OCI-LY1 (cell line): ENCODE measurements around the gene CARD10.

Experiments
- H2AFZ ChIP-seq: fragments of 200-600 bp; sonication (generic), shearing (Covaris generic); 2 replicates; pipeline ENCODE4 v1.6.0; 2014; ENCODE audit warnings: antibody characterized with exemption, mild to moderate bottlenecking, low read length
- H3F3A ChIP-seq: fragments of 200-600 bp; sonication (generic), shearing (Covaris generic); 2 replicates; pipeline ENCODE4 v1.6.0; 2014; ENCODE audit warnings: mild to moderate bottlenecking, antibody characterized with exemption, low read length, moderate library complexity; ENCODE audit not compliant: insufficient read depth
- H3K27ac ChIP-seq: fragments of 200-600 bp; sonication (generic); 2 replicates; pipeline ENCODE4 v1.5.1; 2014; ENCODE audit warnings: low read length, mixed run types, mild to moderate bottlenecking, low read depth; ENCODE audit not compliant: poor library complexity, severe bottlenecking
- H3K27me3 ChIP-seq: fragments of 200-600 bp; sonication (generic); 2 replicates; pipeline ENCODE4 v1.6.0; 2014; ENCODE audit warnings: antibody characterized with exemption, mild to moderate bottlenecking, low read length, moderate library complexity; ENCODE audit not compliant: insufficient read depth
- H3K36me3 ChIP-seq: fragments of 200-600 bp; sonication (generic); 2 replicates; pipeline ENCODE4 v1.6.1; 2014; ENCODE audit warnings: mild to moderate bottlenecking, antibody characterized with exemption, low read length, moderate library complexity, mixed read lengths; ENCODE audit not compliant: insufficient read depth
- H3K4me1 ChIP-seq: fragments of 200-600 bp; sonication (generic); 2 replicates; pipeline ENCODE4 v1.5.1; 2014; ENCODE audit warnings: mild to moderate bottlenecking, low read length, moderate library complexity; ENCODE audit not compliant: insufficient read depth, severe bottlenecking
- H3K4me2 ChIP-seq: fragments of 200-600 bp; sonication (generic), shearing (Covaris generic); 2 replicates; pipeline ENCODE4 v1.6.1; 2014; ENCODE audit warnings: low read length
- H3K4me3 ChIP-seq: fragments of 200-600 bp; sonication (generic); 2 replicates; pipeline ENCODE4 v1.5.1; 2014; ENCODE audit warnings: low read length, low read depth, mild to moderate bottlenecking, mixed read lengths; ENCODE audit not compliant: poor library complexity, severe bottlenecking
- H3K79me2 ChIP-seq: fragments of 200-600 bp; shearing (Covaris generic); 2 replicates; pipeline ENCODE4 v1.6.1; 2016; ENCODE audit warnings: mixed run types, low read length, mixed read lengths; ENCODE audit not compliant: insufficient read depth
- H3K9ac ChIP-seq: fragments of 200-600 bp; sonication (generic), shearing (Covaris generic); 2 replicates; pipeline ENCODE4 v1.6.1; 2014; ENCODE audit warnings: mild to moderate bottlenecking, low read length, mixed read lengths
- H3K9me2 ChIP-seq: fragments of 200-600 bp; sonication (generic), shearing (Covaris generic); 2 replicates; pipeline ENCODE4 v1.6.1; 2014; ENCODE audit warnings: low read depth, mild to moderate bottlenecking, low read length, mixed read lengths
- H3K9me3 ChIP-seq: fragments of 200-600 bp; shearing (Covaris generic); 2 replicates; pipeline ENCODE4 v1.6.1; 2014; ENCODE audit warnings: low read length, mixed read lengths
- H4K20me1 ChIP-seq: fragments of 200-600 bp; sonication (generic), shearing (Covaris generic); 2 replicates; pipeline ENCODE4 v1.6.0; 2016; ENCODE audit warnings: mild to moderate bottlenecking, low read length; ENCODE audit not compliant: insufficient read depth
- EZH2 ChIP-seq: fragments of 200-600 bp; sonication (generic), shearing (Covaris generic); IDR thresholded peaks from 2 replicates; pipeline ENCODE4 v1.8.0; 2017; ENCODE audit warnings: borderline replicate concordance, mixed run types, mild to moderate bottlenecking, antibody characterized with exemption, low read length, moderate library complexity, mixed read lengths
- TF ChIP-seq, protein P1 (sequence below): fragments of 200-600 bp; sonication (generic), shearing (Covaris generic); IDR thresholded peaks from 2 replicates; pipeline ENCODE4 v1.5.1; 2017; ENCODE audit warnings: mild to moderate bottlenecking, antibody characterized with exemption, low read length, moderate library complexity, mixed read lengths

The CARD10 gene

DNA sequence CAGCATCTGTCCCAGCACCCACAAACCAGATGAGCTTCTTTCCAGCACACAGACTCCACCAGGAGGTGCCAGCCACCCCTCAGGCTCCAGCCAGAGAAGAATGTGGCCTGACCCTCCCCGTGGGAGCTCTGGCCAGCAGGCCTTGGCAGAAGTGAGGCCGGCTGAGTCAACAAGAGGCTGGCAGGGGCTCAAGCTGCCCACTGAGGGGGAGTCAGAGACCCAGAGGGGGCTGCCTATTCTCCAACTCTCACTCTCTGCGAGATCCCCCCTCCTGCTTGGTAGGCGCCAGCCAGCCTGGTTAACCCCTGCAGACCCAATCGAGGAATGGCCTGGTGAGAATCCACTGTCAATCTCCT is 30.5 kb upstream of the CARD10 start:
- no peaks in the 10 kb centered on the region for H3K9me2 ChIP-seq
- H3K4me2 ChIP-seq, result no peak overlapping the region
- H2AFZ ChIP-seq, result no peak overlapping the region
- no peak overlapping the region for H3K4me3 ChIP-seq
- H3K27me3 ChIP-seq, result peaks cover 4% of the 10 kb centered on the region; the same call in 1 of the 2 replicates
- no peak overlapping the region for H3K9ac ChIP-seq
- no peaks in the 10 kb centered on the region for H3K4me1 ChIP-seq
- H3K36me3 ChIP-seq, result no peaks in the 10 kb centered on the region
- no peak overlapping the region for H3K27ac ChIP-seq
- no peaks in the 10 kb centered on the region for H4K20me1 ChIP-seq
- TF ChIP-seq, protein P1, sequence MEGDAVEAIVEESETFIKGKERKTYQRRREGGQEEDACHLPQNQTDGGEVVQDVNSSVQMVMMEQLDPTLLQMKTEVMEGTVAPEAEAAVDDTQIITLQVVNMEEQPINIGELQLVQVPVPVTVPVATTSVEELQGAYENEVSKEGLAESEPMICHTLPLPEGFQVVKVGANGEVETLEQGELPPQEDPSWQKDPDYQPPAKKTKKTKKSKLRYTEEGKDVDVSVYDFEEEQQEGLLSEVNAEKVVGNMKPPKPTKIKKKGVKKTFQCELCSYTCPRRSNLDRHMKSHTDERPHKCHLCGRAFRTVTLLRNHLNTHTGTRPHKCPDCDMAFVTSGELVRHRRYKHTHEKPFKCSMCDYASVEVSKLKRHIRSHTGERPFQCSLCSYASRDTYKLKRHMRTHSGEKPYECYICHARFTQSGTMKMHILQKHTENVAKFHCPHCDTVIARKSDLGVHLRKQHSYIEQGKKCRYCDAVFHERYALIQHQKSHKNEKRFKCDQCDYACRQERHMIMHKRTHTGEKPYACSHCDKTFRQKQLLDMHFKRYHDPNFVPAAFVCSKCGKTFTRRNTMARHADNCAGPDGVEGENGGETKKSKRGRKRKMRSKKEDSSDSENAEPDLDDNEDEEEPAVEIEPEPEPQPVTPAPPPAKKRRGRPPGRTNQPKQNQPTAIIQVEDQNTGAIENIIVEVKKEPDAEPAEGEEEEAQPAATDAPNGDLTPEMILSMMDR, result no peak
- TF ChIP-seq EZH2, result no peak
- H3K79me2 ChIP-seq, result no peaks in the 10 kb centered on the region
- H3K9me3 ChIP-seq, result no peaks in the 10 kb centered on the region
- no peaks in the 10 kb centered on the region for H3F3A ChIP-seq

DNA sequence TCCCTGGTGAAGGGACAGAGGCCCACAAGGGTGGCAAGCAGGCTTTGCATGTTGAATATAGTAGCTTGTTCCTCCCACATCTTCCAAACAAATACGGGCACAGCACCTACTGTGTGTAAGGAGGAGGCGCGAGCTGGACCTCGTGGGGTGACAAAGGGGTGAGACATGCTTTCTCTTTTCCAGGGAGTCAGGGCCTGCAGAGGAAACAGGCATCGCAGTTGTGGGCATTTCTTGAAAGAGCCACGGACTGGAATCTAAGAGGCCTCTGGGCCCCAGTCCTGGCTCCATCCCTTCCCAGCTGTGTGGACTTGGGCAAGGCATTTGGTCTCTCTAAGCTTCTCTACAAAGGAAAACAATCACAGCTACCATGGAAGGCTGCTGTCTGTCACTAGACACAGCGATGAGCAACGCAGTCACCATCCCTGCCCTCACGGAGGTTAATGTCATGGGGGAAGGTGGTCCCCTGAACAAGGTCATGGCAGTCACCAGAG is 28.1 kb upstream of the CARD10 start:
- Histone ChIP-seq H3K36me3 (no peaks in the 10 kb centered on the region), H3F3A (no peaks in the 10 kb centered on the region), H3K4me2 (no peak overlapping the region), H3K79me2 (no peaks in the 10 kb centered on the region), H3K27me3 (peaks cover 4% of the 10 kb centered on the region; the same call in 1 of the 2 replicates), H3K4me1 (no peaks in the 10 kb centered on the region), H4K20me1 (no peaks in the 10 kb centered on the region), H3K27ac (no peak overlapping the region), H3K9me2 (no peaks in the 10 kb centered on the region), H2AFZ (no peak overlapping the region), H3K4me3 (no peak overlapping the region), H3K9ac (no peak overlapping the region), H3K9me3 (no peaks in the 10 kb centered on the region)
- TF ChIP-seq, protein P1, result no peak
- TF ChIP-seq EZH2, result no peak

DNA sequence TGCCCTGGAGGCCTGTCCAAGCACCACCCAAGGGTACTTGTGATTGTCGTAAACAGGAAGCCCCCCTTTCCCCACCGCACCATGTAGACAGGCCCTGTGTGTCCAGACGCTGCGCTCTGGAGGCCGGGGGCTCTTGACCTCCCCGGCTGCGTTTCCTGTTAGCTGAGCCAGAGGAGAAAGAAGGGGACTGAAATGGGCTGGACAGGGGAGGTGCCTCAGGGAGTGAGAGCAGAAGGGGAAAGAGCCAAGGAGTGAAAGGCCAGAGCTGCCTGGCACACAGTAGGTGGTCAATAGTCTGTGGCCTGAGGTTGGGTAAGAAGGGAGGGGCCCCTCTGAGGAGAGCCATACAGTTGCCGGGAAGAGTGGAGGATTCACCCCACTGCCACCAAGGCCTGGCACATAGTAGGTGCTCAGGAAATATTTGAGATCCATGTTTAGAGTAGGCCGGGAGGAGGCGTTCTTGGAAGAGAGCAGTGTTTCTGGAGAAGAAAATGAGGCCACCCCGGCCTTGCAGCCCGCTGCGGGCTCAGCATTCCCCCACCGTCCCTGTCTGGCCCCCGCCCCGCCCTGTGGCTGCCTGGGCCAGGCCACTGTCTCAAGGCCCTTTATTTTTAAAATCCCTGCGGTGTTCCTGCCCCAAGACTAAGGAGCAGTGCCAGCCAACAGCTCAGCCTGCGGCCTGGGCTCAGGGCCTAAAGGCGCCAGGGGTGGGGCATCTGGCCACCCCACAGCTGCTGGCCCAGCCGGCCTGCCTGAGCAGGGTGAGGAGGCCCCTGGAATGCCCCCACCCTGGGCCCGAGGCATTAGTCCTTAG is 27.4 kb upstream of the CARD10 start:
- TF ChIP-seq, protein P1, result no peak
- no peak for TF ChIP-seq EZH2
- Histone ChIP-seq H2AFZ (no peak overlapping the region), H3K27ac (no peak overlapping the region), H3K79me2 (no peaks in the 10 kb centered on the region), H4K20me1 (no peaks in the 10 kb centered on the region), H3K9ac (no peak overlapping the region), H3K27me3 (peaks cover 4% of the 10 kb centered on the region; the same call in 1 of the 2 replicates), H3K4me3 (no peak overlapping the region), H3K9me3 (no peaks in the 10 kb centered on the region), H3K4me1 (no peaks in the 10 kb centered on the region), H3K9me2 (no peaks in the 10 kb centered on the region), H3K36me3 (no peaks in the 10 kb centered on the region), H3K4me2 (no peak overlapping the region), H3F3A (no peaks in the 10 kb centered on the region)
